CD4-positive, alpha-beta T cell treated with Interleukin-4 for 4 hours (primary cell): ENCODE results near the gene MSL1.
A peak's percentile ranks its signal among the peaks of the same experiment; 100 is the strongest.

Source experiments
- DNase-seq: peaks from one replicate; pipeline ENCODE4 v3.0.0-alpha.2; 2020

MSL1 gene, protein sequence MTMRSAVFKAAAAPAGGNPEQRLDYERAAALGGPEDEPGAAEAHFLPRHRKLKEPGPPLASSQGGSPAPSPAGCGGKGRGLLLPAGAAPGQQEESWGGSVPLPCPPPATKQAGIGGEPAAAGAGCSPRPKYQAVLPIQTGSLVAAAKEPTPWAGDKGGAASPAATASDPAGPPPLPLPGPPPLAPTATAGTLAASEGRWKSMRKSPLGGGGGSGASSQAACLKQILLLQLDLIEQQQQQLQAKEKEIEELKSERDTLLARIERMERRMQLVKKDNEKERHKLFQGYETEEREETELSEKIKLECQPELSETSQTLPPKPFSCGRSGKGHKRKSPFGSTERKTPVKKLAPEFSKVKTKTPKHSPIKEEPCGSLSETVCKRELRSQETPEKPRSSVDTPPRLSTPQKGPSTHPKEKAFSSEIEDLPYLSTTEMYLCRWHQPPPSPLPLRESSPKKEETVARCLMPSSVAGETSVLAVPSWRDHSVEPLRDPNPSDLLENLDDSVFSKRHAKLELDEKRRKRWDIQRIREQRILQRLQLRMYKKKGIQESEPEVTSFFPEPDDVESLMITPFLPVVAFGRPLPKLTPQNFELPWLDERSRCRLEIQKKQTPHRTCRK

DNA sequence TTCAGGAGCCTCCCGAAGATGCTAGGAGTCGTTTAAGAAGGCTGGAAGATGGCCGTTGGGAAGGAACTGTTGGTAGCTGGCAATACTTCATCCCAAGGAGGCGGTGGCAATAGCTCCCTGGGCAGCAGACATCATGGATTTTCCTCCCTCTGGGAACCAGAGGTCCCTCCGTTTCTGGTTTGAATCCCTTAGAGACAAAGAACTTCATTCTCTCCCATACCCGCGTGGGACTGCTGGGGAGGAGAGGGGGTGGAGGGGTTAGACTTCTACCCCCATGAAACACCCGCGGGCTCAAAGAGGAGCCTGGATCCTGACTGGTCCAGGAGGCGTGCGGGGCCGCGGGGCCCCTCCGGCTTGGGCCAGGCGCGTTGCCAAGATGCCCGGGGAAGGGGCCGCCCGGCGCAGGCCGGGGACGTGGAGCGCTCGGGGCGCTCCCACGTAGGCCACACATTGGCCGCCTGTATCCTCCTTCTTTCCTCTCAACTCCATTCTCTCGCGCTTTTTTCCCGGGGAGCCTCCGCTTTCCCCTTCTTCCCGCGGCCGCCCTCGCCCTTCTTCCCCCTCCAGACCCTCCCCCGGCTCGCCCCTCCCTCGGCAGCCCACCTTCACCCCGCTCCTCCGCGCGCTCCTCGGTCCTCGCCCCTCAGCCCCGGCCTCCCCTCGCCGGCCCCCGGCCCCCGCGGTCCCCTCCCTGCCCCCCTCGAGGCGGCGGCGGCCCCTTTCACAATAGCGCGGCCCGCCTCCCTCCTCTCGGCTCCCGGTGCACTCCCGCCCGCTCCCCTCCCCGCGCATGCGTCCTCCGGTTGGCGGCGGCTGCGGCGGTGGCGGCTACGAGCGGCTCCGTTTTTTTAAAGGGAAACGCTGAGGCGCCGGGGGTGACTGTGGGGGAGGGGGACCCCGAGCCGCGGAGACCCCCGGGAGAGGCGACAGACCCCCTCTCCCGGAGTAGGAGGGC is at the start of gene MSL1:
MSL1 (plus strand) TSS at position 791 of the 955 bp plus-strand sequence. CDS start 642 bp downstream, outside the sequence.
- DNase-seq: peak; percentile 82

DNA sequence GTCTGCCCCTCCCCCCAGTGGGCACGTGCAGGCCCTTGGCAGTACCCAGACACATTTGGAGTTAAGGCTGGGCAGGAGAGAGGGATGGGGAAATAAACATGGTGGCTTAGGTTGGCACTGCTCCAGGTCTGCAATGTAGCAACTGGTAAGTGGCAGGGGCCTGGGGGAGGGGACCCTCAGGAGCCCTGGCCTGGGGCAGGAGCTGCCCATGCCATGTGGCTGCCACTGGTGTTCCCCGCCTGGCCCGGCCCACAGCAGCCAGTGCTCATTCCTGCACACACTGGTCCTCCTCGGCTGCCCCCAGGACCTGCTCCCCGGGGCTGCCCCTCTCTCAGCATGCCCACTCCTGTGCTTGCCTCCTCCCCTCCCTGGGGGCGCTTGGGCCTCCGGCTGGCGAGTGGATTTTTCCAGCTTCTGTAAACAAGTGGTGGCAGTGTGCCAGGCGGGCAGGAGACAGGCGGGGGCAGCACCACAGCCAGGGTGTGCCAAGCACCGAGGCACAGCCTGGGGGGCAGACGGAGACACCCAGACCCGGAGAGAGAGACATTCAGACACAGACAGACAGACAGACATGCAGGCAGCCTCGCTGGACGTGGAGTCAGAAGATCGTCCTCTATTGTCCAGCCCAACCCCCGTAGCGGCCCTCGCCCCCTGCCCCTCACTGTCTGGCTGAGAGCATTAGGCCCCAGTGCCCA is 49.6 kb upstream of the MSL1 start:
- no peak for DNase-seq

DNA sequence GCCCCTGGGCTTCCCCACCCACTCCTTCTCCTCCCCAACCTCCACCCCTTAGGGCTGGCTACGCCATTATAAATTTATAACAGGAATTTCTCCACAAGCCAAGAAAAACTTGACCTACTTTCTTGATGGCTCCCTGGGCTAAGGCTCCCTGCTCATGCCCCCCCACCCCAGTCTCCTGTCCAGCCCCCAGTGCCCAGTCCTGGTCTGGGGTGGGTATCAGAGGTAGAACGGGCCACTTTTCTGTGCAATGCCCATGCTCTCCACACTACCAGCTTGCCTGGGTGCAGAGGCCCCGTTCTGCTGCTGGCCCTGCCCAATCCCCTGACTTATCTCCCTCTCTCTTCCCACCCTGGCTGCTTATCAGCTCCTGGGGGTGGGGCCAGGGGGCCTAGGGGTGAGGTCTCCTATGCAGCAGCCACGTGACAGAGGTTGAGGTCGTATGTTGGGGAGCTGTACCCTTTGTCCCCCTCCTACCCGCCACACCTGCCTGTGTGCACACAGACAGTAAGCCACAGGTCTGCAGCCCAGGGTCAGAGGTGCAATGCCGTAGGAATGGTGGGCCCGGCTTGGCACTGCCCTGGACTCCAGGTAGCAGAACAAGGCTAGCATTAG is 48.9 kb upstream of the MSL1 start:
- no peak for DNase-seq

DNA sequence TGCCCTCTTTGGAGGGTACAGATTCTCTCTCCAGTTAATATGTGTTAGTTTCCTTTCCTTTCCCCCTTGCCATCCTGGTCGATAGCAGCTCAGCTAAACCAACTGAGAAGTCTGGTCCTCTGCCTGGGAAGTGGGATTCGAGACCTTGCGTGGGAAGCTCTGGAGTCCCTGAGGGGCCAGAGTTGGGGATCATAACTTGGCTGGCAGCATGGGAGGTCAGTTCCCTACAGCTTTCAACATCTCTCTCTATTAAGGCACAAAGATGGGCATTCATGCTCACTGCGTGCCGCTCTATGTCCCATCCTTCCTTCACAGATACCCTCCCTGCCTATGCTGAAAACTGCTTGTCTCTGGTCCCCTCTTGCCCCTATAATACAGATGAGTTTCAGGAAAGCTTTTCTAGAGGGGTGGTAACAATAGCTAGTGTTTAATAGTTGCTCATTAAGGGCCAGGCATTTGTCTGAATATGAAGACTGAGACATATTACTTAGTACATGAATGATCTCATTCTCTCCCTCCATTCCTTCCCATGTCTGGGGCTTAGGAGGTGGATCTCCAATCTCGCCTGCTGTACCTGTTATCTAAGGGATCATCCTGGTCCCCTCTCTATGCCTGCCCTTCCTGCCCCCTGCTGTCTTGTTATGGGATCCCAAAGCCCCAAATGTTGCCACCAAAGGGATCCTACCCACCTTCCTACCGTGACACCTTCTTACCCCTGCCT is 48.2 kb upstream of the MSL1 start:
- DNase-seq: no peak

DNA sequence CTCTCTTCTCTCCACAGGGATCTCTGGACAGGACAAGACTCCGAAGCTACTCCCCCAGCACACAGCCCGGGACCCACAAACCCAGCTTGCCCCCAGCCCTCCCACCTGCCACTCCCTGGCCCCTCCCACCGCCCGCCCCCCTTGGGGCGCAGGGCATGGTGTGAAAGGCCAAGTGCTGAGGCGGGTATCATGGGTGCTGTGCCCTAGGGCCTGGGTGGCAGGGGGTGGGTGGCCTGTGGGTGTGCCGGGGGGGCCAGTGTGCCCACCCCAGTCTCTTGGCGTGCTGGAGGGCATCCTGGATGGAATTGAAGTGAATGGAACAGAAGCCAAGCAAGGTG is 47.6 kb upstream of the MSL1 start:
- no peak for DNase-seq

DNA sequence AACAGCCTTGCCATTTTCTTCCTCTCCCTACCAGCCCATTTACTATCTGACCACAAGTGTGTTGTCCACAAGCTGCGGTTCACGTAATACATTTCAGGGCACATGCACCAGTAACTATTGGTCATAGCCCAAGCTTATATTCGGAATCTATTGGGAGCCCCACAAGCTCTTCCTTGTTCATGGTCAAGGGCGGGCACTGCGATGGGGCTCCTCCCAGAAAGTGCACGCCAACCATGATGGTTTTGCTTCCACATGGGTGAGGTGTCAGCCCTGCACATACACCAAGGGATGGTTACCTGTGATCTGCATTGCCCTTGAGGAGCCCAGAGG is 46.9 kb upstream of the MSL1 start:
- DNase-seq: no peak

DNA sequence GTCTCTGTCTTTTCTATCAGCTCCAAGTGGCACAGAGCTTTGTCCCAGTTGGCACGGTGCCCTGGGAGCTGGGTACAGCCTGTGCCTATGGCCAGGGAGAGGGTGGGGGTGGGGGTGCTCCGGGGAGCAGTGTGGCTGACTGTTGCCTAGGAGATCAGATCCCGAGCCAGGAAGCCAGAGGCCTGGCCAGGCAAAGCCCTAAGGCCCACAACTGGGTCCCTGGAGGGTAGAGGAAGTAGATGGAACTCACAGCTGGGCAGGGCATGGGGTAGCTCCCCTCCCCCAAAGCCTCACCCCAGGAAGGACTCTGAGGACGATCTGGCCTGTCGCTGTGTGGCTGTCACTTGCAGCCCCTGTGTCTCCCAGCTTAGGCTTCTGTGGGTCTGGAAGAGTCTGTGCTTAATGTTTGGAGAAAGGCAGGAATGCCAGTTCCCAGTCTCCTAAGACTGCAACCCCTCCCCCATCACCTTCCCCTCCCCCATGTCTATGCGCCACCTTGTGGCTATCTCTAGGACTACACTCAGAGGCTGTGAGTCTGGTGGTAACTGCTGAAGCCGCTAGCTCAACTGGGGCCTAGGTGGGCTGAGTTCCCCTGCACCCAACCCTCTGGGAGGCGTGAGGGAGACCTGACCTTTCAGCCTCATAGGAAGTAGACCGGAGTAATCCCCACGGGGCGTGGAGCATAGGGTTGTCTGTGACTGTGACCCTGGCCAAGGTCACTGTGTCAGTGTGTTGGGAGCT is 46.4 kb upstream of the MSL1 start:
- DNase-seq: peak; percentile 68

DNA sequence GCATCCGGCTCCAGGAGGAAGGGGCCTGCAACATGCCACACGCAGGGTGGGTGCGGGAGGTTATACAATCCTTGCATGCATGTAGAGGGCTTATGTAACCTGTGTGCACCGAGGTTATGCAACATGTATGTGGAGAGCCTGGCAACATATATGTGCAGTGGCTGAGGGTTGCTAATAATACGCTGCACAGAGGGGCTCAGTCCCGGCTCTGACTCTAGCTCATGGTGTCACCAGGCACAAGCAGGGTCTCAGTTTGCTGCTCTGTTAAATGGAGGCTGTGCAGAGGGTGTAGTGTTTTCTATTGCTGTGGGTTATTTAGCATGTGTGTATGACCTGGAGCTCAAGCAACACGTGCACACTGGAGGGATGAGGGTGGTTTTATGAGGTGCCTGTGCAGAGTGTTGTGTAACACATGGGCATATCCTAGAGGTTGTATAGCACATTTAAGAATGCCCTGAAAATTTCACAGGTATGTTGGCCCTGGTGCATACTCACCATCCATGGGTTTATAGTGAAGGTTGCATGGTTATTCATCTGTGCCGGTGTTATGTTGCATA is 45.8 kb upstream of the MSL1 start:
- no peak for DNase-seq

DNA sequence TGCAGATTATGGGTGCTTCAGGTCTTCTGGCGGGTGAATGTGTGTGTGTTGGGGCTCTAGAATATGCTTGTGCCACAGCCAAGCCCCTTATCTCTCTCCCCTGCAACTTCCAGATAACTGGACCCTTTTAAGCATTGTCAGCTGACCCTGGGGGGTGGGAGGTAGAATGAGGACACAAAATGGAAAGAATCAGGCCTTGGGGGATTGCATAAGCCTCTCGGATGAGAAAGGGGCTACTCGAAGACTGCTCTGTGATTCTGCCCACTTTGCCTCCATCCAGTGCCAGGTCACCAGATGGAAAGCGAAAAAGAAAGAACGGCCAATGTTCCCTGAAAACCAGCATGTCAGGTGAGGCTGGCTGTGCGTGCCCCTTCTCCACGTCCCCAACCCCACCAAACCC is 45.2 kb upstream of the MSL1 start:
- no peak for DNase-seq

DNA sequence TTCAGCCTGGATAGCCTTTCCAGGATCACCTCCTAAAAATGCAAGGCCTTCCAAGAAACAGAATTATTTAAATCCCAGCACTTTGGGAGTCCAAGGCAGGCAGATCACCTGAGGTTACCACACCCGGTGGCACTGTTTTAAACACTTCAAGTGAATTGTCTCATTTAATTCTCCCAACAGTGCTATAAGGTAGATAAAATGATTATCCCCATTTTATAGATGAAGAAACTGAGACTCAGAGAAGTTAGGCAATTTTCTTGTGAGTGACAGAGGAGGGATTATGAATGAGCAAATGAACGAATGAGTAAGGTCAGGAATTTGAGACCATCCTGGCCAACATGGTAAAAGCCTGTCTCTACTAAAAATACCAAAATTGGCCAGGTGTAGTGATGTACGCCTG is 42.2 kb upstream of the MSL1 start:
- no peak for DNase-seq

DNA sequence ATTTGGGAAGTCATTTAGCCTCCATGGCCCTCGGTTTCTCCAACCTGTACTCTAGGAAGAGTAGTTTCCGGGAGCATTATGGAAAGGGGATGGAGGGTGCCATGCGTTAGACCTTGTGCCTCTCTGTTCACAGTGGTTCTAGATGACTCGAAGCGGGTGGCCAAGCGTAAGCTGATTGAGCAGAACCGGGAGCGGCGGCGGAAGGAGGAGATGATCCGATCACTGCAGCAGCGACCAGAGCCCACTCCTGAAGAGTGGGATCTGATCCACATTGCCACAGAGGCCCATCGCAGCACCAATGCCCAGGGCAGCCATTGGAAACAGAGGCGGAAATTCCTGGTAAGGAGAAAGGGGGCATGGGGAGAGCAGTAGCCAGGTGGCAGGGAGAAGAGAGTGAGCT is 37.3 kb upstream of the MSL1 start:
- no peak for DNase-seq

DNA sequence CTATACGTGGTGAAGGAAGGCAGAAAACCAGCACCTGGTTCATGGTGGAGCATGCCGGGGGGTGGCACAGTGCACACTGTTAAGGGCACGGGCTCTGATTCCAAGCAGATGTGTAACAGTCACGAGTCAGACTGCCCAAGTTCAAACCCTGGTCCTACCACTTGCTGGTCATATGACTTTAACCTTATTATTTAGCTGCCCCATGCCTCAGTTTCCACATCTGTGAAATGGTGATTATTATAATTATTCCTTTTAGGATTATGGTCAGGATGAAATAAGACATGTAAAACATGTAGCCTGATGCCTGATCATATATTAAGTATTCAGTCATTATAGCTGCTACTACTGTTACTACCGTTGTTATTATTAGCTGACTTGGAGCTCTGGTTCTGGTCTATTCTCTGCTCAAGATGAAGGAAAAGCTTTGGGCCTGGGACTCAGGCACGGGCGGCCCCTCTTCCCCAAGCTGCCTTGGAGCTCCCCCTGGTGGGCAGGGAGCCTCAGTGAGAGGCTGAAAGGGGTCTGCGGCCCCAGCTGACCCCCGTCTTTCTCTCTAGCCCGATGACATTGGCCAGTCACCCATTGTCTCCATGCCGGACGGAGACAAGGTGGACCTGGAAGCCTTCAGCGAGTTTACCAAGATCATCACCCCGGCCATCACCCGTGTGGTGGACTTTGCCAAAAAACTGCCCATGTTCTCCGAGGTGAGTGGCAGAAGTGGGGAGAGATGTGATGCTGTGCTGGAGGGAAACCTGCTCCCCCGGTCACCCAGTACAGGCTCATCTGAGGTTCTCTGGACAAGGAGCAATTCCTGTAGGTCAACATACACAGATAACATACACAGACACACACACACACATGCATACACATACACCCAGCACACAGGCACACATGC is 35.4 kb upstream of the MSL1 start:
- peak; percentile 49 for DNase-seq

DNA sequence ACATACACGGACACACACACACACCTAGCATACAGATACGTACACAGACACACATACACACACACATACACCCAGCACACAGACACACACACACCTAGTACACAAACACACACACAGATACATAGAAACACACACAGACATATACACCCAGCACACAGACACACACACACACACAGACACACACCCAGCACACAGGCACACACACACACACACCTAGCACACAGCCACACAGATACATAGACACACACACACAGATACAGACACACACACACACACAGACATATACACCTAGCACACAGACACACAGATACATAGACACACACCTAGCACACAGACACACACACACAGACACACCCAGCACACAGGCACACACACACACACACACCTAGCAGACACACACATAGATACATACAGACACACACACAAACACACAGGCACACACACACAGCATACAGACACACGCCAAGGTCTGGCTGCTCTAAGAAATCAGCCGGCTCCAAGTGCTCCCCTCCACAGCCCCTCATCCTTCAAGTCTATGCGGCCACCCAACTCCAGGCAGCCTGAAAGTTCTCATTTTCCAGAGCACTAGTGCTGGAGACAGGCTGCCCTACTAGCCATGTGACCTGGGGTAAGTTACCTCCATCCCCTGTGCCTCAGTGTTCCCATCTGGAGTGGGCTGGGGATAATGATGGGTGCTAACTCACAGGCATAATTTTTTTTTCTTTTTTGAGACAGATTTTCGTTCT is 34.5 kb upstream of the MSL1 start:
- no peak for DNase-seq

DNA sequence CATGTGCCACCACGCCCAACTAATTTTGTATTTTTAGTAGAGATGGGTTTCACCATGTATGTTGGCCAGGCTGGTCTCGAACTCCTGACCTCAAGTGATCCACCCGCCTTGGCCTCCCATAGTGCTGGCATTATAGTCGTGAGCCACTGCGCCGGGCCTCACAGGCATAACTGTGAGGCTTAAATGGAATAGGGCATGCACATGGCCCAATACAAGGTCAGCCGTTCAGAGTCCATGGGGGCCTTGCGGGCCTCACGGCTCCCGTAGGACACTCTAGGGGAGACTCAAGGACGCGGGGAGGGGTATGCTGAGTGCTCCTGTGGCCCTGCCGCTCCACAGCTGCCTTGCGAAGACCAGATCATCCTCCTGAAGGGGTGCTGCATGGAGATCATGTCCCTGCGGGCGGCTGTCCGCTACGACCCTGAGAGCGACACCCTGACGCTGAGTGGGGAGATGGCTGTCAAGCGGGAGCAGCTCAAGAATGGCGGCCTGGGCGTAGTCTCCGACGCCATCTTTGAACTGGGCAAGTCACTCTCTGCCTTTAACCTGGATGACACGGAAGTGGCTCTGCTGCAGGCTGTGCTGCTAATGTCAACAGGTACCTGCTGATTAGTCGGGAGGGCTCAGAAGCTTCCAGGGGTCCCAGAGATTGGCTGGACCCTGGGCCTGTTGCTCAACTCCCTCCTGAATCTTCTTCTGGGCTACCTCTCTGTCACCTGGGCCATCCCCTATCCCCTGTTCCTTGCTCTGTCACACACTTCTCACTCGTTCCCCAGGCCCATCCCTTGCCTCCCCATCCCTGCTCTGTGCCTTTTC is 33.7 kb upstream of the MSL1 start:
- no peak for DNase-seq

DNA sequence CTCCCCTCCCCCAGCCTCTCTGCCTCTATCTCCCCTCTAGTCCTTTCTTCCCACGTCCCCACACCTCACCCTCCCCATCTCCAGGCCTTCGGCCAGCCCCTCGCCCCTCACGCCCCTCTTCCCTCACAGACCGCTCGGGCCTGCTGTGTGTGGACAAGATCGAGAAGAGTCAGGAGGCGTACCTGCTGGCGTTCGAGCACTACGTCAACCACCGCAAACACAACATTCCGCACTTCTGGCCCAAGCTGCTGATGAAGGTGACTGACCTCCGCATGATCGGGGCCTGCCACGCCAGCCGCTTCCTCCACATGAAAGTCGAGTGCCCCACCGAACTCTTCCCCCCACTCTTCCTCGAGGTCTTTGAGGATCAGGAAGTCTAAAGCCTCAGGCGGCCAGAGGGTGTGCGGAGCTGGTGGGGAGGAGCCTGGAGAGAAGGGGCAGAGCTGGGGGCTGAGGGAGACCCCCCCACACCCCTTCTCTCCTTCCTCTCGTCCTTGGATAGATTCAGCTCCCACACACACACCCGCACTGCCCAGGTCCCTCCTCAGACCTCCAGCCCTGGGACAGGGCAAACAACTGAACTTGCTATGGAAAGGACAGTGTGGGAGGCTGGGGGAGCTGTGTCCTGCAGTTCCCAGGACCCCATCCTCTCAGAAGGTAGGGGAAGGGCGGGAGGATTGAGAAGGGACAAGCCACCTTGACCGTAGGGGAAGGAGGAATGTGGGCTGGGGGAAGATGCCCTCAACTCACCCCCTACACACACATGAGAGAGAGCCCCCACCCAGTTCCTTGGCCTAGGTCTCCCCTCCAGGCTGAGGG is 32.5 kb upstream of the MSL1 start:
- DNase-seq: no peak

DNA sequence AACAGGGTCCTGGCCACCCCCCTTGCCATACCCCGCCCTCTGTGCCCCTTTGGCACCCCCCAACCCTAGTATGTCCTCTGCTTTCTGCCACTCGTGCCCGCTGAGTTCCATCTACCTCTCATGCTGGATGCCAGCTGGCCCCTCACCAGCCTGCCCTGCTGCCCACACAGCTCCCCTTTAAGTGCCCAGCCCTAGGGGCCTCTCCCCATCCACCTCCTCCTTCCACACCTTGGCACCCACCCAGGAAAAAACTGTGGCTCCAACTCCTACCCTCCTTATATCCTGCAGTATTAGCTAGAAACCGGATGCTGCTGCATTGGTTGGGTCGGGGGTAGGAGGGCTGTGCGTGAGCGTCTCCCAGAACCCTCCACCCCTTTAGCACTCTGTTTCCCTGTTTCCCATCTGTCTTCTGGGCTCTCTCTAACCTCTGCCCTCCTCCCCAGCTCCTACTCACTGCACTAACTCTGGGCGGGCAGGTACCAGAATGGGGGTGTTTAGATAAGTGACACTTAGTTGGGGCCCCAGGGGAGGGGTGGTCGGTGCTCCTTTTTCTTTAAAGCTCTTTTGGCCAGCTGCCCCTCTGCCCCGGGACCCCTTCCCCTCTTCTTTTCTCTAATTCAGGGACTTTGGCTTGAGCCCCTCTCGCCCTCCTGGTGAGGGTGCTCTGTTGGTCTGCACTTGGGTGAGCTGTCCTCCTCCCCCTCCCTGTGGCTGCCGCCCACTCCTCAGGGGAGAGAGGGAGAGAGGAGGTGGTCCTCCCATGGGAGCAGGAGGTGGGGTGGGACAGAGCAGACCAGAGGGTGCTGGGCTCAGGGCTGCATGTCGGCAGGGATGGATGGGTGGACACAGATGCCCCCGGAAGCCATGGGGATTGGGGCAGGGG is 31.3 kb upstream of the MSL1 start:
- no peak for DNase-seq
